HG03095 (cell line): Measurements from ENCODE around the gene NSG1.

ENCODE experiments used
- ATAC-seq: cut with Tn5 transposase; IDR thresholded peaks from one replicate; pipeline ENCODE4 v1.9.1; 2021; ENCODE audit warnings: moderate library complexity; ENCODE audit not compliant: unreplicated experiment

The NSG1 gene

DNA sequence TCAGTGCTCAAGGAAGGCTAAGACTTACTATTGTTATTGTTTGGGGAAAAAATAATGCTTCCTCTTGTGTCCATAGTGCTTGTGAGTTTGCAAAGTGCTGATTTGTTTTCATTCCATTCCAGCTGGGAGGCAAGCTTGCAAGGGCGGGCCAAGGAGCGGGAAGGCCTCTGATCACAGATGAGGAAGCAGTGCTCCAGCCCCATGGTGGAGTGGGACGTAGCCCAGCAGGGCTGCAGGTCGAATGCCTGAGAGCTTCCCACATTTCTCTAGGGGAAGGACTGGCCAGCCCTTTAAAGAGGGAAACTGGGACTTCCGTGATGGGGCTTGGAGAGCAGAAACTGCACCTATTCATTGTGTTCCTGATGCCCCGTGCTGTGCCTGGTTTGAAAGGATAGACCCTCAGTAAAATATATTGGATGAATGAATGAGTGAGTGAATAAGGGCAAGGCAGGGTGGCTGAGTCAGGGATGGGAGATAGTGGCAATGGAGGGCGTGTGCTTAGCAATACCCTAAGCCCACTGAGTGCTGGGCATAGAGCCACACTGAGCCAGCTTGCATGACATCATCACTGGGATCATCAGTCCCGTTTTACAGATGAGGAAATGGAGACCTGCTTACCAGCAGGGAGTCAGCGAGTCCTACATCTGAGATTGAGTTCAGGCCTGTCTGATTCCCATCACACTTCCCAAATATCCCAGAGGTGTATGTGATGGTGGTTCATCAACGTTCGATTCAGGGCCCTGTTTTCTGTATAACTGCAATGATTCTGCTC, 17.9 kb upstream of the NSG1 start:
- no peak for ATAC-seq

GRCh38 chr4:4374388-4375098, 12.4 kb upstream of the NSG1 start:
- no peak for ATAC-seq

GRCh38 chr4:4376074-4376473, 10.8 kb upstream of the NSG1 start:
- no peak for ATAC-seq

GRCh38 chr4:4377191-4377590, 9.7 kb upstream of the NSG1 start:
- ATAC-seq, result no peak

DNA sequence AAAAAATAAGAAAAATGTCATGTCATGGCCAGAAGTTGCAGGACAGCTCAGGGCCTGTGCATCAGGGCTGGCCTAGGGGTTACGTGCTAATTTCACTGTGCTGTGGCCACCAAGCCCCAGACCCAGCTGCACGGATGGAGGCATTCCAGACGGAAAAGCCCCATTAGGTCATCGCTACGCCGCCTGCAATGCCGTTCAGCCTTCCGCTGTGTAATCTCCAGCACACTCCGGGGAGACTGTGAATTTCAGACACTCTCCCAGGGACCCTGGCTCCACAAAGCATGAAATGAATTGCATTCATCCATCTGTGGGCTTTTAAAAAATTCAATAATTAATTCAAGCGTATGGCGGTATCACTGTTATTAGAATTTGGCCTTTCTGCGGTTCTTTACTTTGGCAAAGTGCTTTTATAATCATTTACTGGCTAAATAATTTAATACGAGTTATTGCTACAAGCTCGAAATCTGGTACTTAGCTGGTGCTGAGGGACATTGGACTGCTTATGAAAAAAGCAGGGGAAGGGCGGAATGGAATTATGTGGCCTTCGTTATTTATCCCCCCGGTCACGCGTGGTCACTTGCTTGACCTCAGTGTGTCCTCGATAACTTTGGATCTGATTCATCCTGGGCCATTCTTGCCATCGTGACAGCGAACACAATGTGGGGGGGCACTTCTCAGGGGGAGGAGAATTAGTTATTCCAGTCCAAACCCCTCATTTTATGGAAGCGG, 9.0 kb upstream of the NSG1 start:
- no peak for ATAC-seq

DNA sequence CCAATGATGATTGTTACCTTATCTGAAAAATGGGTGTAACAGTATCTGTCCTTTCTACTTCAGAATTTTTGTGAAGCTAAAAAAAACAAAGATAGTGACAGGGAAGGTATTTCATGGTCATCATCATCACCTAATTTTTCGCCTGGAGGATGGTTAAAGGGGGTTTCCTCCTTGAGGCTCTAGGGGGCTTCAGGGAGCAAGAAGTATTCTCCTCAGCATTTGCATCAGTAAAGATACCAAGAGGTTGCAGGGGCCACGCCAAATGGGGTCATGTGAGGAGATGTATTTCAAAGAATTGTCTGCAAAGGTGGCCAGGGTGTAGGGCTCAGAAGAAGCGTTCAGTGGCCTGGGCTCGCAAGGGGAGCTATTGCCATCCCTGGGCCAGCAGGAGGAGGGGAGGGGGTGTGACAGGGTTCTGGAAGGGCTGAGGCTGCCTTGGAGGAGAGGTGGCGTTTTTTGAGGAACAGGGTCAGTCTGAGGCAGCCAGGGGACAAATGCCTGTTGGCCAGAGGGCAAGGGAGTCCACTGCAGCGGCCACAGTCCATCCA, 7.3 kb upstream of the NSG1 start:
- ATAC-seq, result no peak

GRCh38 chr4:4383085-4383484, 3.8 kb upstream of the NSG1 start:
- no peak for ATAC-seq

DNA sequence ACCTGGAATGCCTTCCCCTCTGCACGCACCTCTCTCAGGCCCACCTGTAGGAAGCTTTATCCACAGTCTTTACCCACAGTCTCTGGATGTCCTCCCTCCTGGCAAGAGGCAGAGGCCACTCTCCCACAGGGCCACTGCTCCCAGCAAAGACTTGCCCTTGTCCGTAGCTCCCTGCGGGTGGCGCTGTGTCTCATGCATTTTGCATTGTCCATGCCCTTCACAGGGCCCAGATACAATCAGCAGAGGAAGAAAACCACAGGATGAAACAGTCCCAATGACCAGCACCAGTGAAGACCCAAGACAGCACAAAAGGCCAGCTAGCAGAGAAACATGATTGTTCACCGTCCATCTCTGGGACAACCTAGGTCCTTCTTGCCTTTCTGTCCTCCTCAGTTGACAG, 2.1 kb upstream of the NSG1 start:
- ATAC-seq, result no peak

DNA sequence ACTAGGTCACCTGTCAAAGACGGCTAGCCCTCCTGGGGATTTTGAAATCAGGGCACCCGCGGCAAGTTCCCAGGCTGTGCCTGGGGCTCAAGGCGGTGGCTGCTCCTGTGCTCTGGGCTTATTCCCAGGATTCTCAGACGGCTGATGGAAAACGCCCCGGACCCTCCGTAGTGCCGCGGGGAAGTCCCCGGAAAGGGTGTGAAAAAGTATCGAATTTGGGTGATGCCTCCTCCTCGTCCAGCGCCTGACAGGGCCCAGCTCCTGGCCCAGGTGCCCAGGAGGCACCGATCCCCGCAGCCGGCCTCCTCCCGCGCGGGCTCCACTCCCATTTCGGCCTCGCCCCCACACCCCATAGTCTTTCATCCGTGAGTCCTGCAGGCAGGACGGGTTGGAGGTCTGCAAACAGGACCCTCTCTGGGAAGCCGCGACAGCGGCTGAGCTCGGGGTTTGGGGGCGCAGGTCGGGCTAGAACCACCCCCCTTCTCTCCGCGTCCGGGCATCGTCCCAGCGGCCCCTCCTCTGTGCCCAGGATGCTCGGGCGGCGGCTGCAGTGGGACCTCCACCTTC, 1.1 kb upstream of the NSG1 start:
- ATAC-seq, result no peak

DNA sequence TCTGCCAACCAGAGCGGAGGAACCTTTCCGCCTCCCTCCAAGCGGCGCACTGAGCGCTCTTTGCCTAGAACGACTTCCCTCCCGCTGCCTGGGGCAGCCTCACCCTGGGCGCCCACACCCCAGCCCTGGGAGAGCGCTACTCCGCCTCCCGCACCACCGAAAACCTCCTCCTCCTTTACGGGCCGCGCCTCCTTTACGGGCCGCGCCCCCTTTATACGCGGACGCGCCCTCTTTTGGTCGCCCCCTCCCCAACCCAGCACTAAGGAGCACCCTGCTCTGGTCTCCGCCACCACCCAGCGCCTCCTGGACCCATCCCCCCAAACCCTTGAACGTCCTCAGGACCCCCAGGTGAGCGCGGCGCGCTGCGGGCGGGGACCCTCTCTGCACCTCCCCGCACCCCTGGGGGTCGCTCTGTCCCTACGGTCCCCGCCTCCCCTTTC, 586 bp upstream of the NSG1 start:
- no peak for ATAC-seq

- no peak for ATAC-seq
Observed at GRCh38 chr4:4387531-4388310, 819 bp downstream of the NSG1 start.

GRCh38 chr4:4388311-4388790, 1.4 kb downstream of the NSG1 start:
- no peak for ATAC-seq

- no peak for ATAC-seq
Observed at GRCh38 chr4:4388836-4389575, 2.1 kb downstream of the NSG1 start.

DNA sequence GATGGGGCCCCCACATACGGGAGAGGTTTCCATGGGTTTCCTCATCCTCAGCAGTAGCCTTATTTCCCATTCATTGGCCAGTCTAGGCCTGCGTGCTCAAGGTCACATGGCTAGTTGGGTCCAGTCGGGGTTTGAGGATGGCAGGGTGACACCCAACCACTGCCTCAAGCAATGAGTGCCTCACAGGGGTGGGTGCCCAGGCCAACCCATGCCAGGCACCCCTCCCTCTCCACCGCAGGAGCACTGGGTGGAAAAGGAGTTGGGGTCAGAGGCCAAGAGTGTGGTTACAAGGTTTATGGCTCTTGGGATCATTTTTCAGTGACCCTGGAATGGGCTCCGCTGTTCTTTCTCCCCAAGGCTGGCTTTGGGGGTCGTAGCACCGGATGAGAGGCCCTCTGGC, 3.1 kb downstream of the NSG1 start:
- no peak for ATAC-seq

DNA sequence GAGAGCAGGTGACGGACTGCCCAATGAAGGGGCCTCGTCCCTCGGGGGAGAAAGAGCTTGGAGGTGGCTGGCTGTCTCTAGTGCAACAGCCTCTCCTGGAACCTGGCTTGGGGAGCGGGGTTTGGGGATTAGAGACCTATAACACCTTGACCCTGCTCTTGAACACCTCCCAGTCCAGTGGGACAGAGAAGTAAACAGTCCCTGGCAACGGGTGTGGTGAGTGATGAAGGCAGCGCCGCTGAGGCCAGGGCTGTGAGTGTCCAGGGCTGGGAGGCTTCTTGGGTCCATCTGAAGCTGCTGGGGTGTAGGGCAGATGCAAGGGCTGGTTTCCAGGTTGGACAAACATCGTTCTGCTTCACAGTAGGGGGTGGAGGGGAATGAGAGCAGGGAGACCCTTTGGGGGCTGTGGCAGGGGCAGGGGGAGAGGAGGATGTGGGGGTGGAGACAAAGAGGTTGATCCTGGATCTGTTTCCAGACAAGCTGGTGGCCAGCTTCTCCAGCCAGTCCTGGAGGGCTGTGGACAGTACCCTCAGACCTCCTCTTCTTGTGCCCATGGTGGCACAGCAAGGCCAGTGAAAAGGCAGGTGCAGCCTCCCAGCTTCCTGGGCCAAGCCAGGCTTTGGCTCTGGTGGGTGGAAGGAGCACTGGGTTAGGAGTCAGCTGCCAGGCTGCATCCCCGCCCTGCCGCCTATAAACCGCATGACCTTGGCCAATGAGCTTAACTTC, 3.8 kb downstream of the NSG1 start:
- ATAC-seq, result no peak

DNA sequence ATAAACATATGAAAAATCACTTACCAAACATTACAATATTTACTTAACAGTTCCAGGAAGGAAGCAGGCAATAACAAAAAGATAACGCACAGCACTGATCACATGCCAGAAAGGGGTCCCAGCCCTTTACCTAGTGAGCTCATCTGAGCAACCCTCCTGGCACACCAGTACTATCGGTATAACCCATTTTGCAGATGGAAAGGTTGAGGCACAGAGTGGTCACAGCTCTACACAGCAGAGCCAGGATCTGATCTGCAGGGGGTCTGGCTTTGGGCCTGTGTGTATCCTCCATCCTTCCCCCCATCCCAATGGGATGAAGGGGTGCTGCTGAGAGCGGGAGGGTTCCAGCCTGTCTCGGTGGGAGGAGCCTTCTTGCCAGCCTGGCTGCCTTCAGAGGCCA, 5.0 kb downstream of the NSG1 start:
- ATAC-seq, result no peak

DNA sequence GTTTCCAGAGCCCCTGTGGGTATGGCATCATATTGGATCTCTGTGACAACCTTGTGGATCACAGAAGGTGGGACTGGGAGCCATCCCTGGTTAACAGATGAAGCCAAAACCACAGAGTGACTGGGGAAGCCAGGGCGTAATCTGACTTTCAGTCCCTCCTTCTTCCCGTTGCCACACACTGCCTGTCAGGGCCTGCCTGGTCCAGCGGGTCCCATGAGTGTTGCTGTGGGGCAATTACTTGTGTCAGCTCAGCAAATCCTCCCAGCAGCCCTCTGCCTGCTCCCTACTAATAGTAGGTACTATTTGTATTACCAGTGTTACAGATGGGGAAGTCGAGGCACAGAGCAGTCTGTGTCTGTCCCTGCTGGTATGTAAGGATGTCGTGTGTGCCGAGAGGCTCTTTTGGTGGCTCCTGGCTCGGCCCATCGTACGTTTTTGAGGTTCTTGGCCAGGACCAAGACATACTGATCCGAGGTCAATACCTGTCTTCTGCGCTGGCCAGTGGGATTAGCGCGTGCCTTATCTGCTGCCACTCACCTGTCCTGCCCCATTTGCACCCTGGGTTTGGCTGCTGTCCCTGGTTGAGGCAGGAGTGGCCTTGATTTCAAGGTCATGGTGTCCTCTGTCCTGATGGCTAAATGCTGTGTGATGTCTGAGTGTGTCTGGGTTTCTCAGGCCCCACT, 5.7 kb downstream of the NSG1 start:
- ATAC-seq, result no peak

- ATAC-seq, result no peak
Observed at GRCh38 chr4:4394644-4395043, 7.7 kb downstream of the NSG1 start.
